ENCODE data around the gene RAVER2.
"Not testable (repeated sequence)": the region's sequence is repeated elsewhere in the genome, so short reads cannot be mapped to it uniquely, and the experiment has no call there.

RAVER2 gene

GRCh38 chr1:64769971-64770370 is 25.1 kb downstream of the RAVER2 start:
- no peak overlapping the region for H3K4me3 ChIP-seq (ENCODE audit: low read length)
- TF ChIP-seq CTCF (IDR thresholded peaks at IDR 0.05; ENCODE audit: insufficient read depth, low read depth, low read length, missing control alignments), result no peak
- DNase-seq (ENCODE audit: low read depth), result peak; percentile 60

GRCh38 chr1:64773306-64773705 is 28.4 kb downstream of the RAVER2 start:
- H3K4me3 ChIP-seq (ENCODE audit: low read length); DNase-seq (ENCODE audit: low read depth): not testable (repeated sequence)

GRCh38 chr1:64775113-64775512 is 30.2 kb downstream of the RAVER2 start:
- DNase-seq (ENCODE audit: low read depth), result no peak
- no peak overlapping the region for H3K4me3 ChIP-seq (ENCODE audit: low read length)
- TF ChIP-seq CTCF (IDR thresholded peaks at IDR 0.05; ENCODE audit: insufficient read depth, low read depth, low read length, missing control alignments), result no peak

GRCh38 chr1:64782044-64782443 is 37.2 kb downstream of the RAVER2 start:
- not testable (repeated sequence) for DNase-seq (ENCODE audit: low read depth); H3K4me3 ChIP-seq (ENCODE audit: low read length)

- DNase-seq (ENCODE audit: low read depth); H3K4me3 ChIP-seq (ENCODE audit: low read length): not testable (repeated sequence)
Observed at GRCh38 chr1:64782848-64783247, 38.0 kb downstream of the RAVER2 start.

GRCh38 chr1:64790832-64791487 is 46.1 kb downstream of the RAVER2 start:
- no peak for TF ChIP-seq CTCF (IDR thresholded peaks at IDR 0.05; ENCODE audit: insufficient read depth, low read depth, low read length, missing control alignments)
- no peak overlapping the region for H3K4me3 ChIP-seq (ENCODE audit: low read length)
- DNase-seq (ENCODE audit: low read depth), result no peak

- DNase-seq (ENCODE audit: low read depth), result no peak
- TF ChIP-seq CTCF (IDR thresholded peaks at IDR 0.05; ENCODE audit: insufficient read depth, low read depth, low read length, missing control alignments), result no peak
- no peak overlapping the region for H3K4me3 ChIP-seq (ENCODE audit: low read length)
Observed at GRCh38 chr1:64798872-64799271, 54.0 kb downstream of the RAVER2 start.

GRCh38 chr1:64801851-64802523 is 57.1 kb downstream of the RAVER2 start:
- no peak for DNase-seq (ENCODE audit: low read depth)
- H3K4me3 ChIP-seq (ENCODE audit: low read length), result no peak overlapping the region
- no peak for TF ChIP-seq CTCF (IDR thresholded peaks at IDR 0.05; ENCODE audit: insufficient read depth, low read depth, low read length, missing control alignments)
